GM20000 (cell line): ENCODE measurements around the gene ACTL7B.
"Not testable (repeated sequence)": the region's sequence is repeated elsewhere in the genome, so short reads cannot be mapped to it uniquely, and the experiment has no call there.

Experiments used
- DNase-seq: peaks from one replicate; pipeline ENCODE4 v3.0.0; 2012; ENCODE audit warnings: low spot score
- TF ChIP-seq, protein P1 (sequence below): IDR thresholded peaks from 2 replicates; pipeline ENCODE4 v1.5.1; 2012; ENCODE audit warnings: mild to moderate bottlenecking, control low read depth; ENCODE audit errors: extremely low read depth, missing control alignments

The ACTL7B gene, protein sequence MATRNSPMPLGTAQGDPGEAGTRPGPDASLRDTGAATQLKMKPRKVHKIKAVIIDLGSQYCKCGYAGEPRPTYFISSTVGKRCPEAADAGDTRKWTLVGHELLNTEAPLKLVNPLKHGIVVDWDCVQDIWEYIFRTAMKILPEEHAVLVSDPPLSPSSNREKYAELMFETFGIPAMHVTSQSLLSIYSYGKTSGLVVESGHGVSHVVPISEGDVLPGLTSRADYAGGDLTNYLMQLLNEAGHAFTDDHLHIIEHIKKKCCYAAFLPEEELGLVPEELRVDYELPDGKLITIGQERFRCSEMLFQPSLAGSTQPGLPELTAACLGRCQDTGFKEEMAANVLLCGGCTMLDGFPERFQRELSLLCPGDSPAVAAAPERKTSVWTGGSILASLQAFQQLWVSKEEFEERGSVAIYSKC

DNA sequence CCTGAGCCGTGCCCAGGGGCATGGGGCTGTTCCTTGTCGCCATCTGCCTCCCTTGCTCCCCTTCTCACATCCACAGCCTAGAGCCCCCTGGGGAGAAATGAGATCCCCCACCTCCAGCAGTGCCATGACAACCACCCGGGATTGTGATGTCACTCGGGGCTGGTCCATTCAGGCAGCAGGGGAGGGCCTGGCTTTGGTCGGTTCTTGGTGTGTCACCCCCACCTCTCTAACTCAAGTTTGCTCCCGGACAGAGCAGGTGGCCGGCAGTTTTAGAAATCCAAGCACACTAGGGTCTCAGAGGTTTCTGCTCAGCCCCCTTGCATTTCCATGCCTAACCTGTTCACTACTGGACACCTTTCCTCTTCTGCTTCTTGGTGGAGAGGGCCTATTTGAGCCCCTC, at the start of gene ACTL7B:
Gene ACTL7B (minus strand): TSS at position 99 of the 400 bp plus-strand sequence. CDS start 56 bp downstream, at position 43.
- TF ChIP-seq, protein P1, sequence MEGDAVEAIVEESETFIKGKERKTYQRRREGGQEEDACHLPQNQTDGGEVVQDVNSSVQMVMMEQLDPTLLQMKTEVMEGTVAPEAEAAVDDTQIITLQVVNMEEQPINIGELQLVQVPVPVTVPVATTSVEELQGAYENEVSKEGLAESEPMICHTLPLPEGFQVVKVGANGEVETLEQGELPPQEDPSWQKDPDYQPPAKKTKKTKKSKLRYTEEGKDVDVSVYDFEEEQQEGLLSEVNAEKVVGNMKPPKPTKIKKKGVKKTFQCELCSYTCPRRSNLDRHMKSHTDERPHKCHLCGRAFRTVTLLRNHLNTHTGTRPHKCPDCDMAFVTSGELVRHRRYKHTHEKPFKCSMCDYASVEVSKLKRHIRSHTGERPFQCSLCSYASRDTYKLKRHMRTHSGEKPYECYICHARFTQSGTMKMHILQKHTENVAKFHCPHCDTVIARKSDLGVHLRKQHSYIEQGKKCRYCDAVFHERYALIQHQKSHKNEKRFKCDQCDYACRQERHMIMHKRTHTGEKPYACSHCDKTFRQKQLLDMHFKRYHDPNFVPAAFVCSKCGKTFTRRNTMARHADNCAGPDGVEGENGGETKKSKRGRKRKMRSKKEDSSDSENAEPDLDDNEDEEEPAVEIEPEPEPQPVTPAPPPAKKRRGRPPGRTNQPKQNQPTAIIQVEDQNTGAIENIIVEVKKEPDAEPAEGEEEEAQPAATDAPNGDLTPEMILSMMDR: no peak
- DNase-seq: no peak

DNA sequence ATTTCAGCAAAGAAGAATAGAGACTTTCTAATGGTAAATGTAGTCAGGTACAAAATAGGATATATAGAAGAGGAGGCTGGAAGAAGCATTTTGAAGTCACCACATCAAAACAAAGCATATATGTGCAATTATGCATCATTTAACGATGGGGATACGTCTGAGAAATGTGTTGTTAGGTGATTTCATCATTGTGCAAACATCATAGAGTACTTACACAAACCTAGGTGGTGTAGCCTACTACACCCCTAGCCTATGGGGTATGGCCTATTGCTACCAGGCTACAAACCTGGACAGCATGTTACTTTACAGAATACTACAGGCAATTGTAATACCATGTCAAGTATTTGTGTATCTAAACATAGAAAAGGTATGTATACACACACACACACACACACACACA, 49.7 kb upstream of the ACTL7B start:
- TF ChIP-seq, protein P1: no peak
- no peak for DNase-seq

DNA sequence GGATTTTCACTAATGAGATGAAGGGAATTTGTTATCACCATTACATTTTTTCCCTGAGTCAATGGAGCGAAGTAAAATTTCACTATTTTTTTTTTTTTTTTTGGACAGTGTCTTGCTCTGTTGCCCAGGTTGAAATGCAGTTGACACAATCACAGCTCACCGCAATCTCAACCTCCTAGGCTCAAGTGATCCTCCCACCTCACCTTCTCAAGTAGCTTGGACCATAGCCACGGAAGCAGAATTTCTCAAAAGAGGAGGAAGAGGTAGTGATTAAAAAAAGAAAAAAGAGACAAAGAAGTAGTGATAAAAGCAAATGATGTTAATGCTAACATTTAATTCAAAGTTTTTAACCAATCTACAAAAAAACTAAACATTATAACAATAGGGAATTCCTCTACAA, 48.4 kb upstream of the ACTL7B start:
- no peak for DNase-seq
- TF ChIP-seq, protein P1: no peak

DNA sequence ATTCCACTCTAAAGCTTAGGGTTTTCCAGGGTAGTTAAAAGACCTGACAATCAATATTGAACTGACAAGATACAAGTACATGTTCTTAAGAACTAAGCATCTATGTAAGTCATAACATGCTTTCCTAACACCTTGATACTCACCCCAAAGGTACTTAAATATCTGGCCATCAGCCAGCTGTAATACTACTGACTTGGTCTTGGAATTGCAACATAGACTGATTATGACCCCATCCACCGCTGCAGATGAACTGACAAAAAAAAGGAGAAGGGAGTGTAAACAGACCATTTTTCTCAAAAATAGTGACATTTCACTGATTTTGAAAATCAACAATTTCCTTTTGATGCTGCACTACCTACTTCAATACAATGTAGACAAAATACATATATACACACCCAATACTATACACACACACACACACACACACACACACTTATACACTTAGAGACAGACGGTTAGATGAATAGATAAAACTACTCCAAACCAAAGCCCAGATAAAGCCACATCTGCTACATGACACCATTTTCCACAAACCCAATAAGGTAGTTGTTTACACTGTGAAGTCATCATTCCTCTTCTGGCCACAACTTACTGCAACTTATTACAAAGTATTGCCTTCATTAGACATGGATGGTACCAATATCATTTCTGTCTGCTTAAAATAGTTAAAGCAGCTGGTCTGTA, 47.8 kb upstream of the ACTL7B start:
- DNase-seq: no peak
- TF ChIP-seq, protein P1: no peak

DNA sequence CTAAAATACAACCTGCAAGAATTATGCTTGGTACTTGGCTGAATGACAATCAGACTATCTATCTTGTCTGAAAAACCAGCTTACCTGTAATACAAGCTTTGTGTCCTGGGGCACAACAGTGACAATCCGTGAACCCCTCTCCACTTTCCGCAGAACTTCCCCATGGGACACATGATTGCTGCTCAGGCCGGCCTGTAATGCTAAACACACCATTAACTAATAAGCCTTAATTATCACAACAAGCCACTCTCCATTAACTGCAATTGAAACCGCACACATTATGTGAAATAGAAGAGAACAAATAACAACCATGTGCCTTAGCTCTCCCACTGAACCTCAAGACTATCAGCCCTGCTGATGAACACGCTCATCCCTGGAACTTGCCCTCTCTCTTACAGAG, 44.4 kb upstream of the ACTL7B start:
- TF ChIP-seq, protein P1: no peak
- DNase-seq: no peak

DNA sequence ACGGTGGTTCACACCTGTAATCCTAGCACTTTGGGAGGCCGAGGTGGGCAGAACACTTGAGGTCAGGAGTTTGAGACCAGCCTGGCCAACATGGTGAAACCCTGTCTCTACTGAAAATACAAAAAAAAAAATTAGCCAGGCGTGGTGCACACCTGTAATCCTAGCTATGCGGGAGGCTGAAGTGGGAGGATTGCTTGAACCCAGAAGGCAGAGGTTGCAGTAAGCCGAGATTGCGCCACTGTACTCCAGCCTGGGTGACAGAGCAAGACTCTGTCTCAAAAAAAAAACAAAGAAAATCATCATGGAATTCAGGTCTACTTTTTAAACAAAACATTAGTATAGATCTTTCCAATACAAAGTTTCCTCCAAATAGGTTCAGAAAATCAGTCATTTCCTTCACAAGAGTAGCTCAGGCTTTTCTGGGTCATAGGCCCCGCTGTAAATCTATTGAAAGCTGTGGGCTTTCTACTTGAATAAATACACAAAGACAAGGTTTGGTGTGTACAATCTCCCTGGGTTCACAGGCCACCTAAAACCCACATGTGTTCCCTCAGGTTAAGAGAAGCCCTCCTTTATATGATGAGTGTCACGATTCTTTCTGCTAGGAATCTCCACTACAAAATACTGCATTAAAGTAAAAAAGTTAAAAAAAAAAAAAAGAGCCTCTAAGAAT, 43.4 kb upstream of the ACTL7B start:
- not testable (repeated sequence) for DNase-seq

DNA sequence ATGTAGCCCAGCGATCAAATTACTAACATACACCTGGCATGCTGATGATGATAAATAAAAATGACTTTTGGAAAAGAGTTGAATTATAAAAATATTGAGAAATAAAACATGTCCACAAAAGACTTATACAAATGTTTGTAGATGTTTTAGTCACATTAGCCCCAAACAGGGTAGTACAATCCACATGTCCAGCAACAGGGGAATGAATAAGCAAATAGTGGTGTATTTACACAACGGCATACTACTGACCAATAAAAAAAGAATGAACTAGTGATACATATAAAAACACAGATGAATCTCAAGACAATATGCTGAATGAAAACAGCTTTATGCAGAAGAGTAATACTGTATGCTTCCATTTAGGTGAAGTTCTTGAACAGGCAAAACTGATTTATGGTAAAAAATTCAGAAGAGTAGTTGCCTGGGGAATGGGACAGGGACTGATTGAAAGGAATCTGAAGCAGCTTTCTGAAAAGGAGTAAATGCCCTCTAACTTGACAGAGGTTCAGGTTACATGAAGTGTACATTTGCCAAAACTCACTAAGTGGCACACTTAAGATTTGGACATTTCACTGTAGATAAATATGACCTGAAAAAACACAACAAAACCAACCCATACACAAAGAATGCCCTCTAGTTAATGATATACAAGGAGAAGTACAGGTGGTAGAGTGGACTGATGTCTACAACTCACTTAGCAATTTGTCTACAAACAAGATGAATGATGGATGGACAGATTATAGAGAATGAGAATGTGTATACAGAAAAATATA, 41.7 kb upstream of the ACTL7B start:
- no peak for DNase-seq
- TF ChIP-seq, protein P1: no peak
